OCI-LY7 (cell line): Measurements from ENCODE around the gene DOCK9. TPM values are rescaled to one million over a fixed set of nuclear protein-coding genes. Genes with fewer than 3 reads are reported as not detected.

Experiments used
- BruUV-seq: library from RNA; stranded (reverse); fragments of 400-500 nt; replicated peaks from 2 replicates; lab custom pipeline; 2021; lab: Mats Ljungman, UMichigan
- CTCF ChIA-PET: fragments of 300-600 bp; sonication (Branson Sonifier 250); formaldehyde crosslinking; loops from one replicate; lab custom pipeline; 2022; ENCODE audit warnings: antibody characterized with exemption; ENCODE audit not compliant: unreplicated experiment; lab: Charles Lee
- POLR2A ChIA-PET: fragments of 300-600 bp; sonication (Branson Sonifier 250); formaldehyde crosslinking; loops from one replicate; lab custom pipeline; 2022; ENCODE audit warnings: antibody characterized with exemption; lab: Charles Lee
- DNase-seq: peaks from one replicate; pipeline ENCODE4 v3.0.0-alpha.2; 2015; ENCODE audit warnings: low spot score
- H2AFZ ChIP-seq: fragments of 200-600 bp; sonication (generic), shearing (Covaris generic); 2 replicates; pipeline ENCODE4 v1.6.1; 2014; ENCODE audit warnings: mild to moderate bottlenecking, antibody characterized with exemption, low read length, moderate library complexity
- H3K27ac ChIP-seq: fragments of 200-600 bp; sonication (generic); 2 replicates; pipeline ENCODE4 v1.5.1; 2014; ENCODE audit warnings: mixed run types, low read depth, mild to moderate bottlenecking, moderate library complexity, low read length, inconsistent platforms; ENCODE audit not compliant: poor library complexity, severe bottlenecking
- H3K36me3 ChIP-seq: fragments of 200-600 bp; sonication (generic); 2 replicates; pipeline ENCODE4 v1.6.1; 2014; ENCODE audit warnings: mild to moderate bottlenecking, antibody characterized with exemption, low read length, moderate library complexity, mixed read lengths; ENCODE audit not compliant: insufficient read depth
- H3K4me1 ChIP-seq: fragments of 200-600 bp; sonication (generic); 2 replicates; pipeline ENCODE4 v1.5.1; 2014; ENCODE audit warnings: mild to moderate bottlenecking, low read length; ENCODE audit not compliant: insufficient read depth, poor library complexity, severe bottlenecking
- H3K4me2 ChIP-seq: fragments of 200-600 bp; sonication (generic); 2 replicates; pipeline ENCODE4 v1.6.1; 2014; ENCODE audit warnings: mild to moderate bottlenecking, low read length
- H3K4me3 ChIP-seq: fragments of 200-600 bp; sonication (generic); 2 replicates; pipeline ENCODE4 v1.5.1; 2014; ENCODE audit warnings: mild to moderate bottlenecking, low read depth, low read length; ENCODE audit not compliant: poor library complexity, severe bottlenecking
- H3K79me2 ChIP-seq: fragments of 200-600 bp; sonication (generic); 2 replicates; pipeline ENCODE4 v1.6.1; 2016; ENCODE audit warnings: low read depth, mild to moderate bottlenecking, low read length, moderate library complexity, mixed read lengths; ENCODE audit not compliant: insufficient read depth
- H3K9me2 ChIP-seq: fragments of 200-600 bp; sonication (generic); 2 replicates; pipeline ENCODE4 v1.6.1; 2016; ENCODE audit warnings: mild to moderate bottlenecking, low read length, mixed read lengths; ENCODE audit not compliant: insufficient read depth
- H3K9me3 ChIP-seq: fragments of 200-600 bp; sonication (generic); 2 replicates; pipeline ENCODE4 v1.6.1; 2014; ENCODE audit warnings: mild to moderate bottlenecking, mixed run types, low read length, mixed read lengths
- H4K20me1 ChIP-seq: fragments of 200-600 bp; sonication (generic); 2 replicates; pipeline ENCODE4 v1.6.1; 2014; ENCODE audit warnings: mild to moderate bottlenecking, antibody characterized with exemption, low read length, moderate library complexity, mixed read lengths; ENCODE audit not compliant: insufficient read depth
- EZH2phosphoT487 ChIP-seq: fragments of 200-600 bp; sonication (generic); IDR thresholded peaks from 2 replicates; pipeline ENCODE4 v1.6.1; 2018; ENCODE audit warnings: low read depth, borderline replicate concordance, mild to moderate bottlenecking, mixed run types, antibody characterized with exemption, low read length, moderate library complexity, mixed read lengths
- intact Hi-C: fragments of 100-400 bp; cut with micrococcal nuclease; formaldehyde crosslinking; loops from one replicate; pipeline ENCODE4 v1.10.0; 2022; ENCODE audit not compliant: unreplicated experiment
- total RNA-seq, 2 experiments: library from RNA; depleted of rRNA in 1 of 2; stranded (reverse); fragments of >200 nt in 1 of 2; shearing (Covaris generic) in 1 of 2; gene quantifications; 2 replicates each; pipeline ENCODE4 v1.2.3, GENCODE V29; 2014 to 2022
- TF ChIP-seq, protein P1 (sequence below): fragments of 200-600 bp; sonication (generic); conservative IDR thresholded peaks from 2 replicates; pipeline ENCODE4 v1.5.1; 2014; ENCODE audit warnings: mild to moderate bottlenecking, antibody characterized with exemption, low read length, moderate library complexity, mixed read lengths

DOCK9 gene
- total RNA-seq, 2 experiments from 2014 or later: 24.0 to 28.0 TPM

GRCh38 chr13:98910501-98910951, 67.3 kb downstream of the DOCK9 start:
- Histone ChIP-seq H3K4me3 (no peak overlapping the region), H3K79me2 (no peaks in the 10 kb centered on the region), H3K4me2 (no peak overlapping the region), H3K4me1 (peaks cover 11% of the 10 kb centered on the region), H3K27ac (no peak overlapping the region), H3K36me3 (no peaks in the 10 kb centered on the region), H3K9me2 (no peaks in the 10 kb centered on the region), H4K20me1 (no peaks in the 10 kb centered on the region), H2AFZ (no peak overlapping the region), H3K9me3 (no peaks in the 10 kb centered on the region)
- intact Hi-C loops: no loop called here
- ChIA-PET POLR2A (interaction anchor here (0.7 to 0.8 kb wide), 3 partner anchors 10 to 532 kb away, joined by 3 to 5 read pairs (median 3); no protein-coding TSS in a partner anchor), CTCF (no interaction called here)
- DNase-seq: no peak
- no TSS peak for BruUV-seq
- TF ChIP-seq EZH2phosphoT487: no peak
- TF ChIP-seq, protein P1, sequence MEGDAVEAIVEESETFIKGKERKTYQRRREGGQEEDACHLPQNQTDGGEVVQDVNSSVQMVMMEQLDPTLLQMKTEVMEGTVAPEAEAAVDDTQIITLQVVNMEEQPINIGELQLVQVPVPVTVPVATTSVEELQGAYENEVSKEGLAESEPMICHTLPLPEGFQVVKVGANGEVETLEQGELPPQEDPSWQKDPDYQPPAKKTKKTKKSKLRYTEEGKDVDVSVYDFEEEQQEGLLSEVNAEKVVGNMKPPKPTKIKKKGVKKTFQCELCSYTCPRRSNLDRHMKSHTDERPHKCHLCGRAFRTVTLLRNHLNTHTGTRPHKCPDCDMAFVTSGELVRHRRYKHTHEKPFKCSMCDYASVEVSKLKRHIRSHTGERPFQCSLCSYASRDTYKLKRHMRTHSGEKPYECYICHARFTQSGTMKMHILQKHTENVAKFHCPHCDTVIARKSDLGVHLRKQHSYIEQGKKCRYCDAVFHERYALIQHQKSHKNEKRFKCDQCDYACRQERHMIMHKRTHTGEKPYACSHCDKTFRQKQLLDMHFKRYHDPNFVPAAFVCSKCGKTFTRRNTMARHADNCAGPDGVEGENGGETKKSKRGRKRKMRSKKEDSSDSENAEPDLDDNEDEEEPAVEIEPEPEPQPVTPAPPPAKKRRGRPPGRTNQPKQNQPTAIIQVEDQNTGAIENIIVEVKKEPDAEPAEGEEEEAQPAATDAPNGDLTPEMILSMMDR: no peak

DNA sequence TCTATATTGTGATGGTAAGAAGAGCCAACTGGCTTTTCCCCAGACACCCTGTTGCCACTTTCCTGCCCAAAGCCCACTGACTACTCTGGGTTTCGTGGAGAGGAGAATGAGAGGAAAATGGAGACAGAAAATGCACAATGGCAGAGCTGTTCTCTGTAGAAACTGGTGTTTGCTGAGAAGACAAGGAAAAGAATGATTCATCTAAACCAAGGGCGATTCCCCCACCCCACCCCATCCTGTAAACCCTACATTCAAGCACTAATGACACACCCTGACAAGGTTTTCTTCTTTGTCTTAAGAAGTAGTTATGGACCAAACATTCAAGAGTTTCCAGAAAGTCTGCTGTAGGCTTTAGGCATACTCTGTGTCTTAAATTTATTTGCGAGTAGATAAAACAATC, 68.8 kb downstream of the DOCK9 start:
- no peak overlapping the region for H3K4me2 ChIP-seq
- ChIA-PET POLR2A (interaction anchor here (0.6 kb wide), 1 partner anchor 1447 kb away, joined by 3 read pairs; no protein-coding TSS in a partner anchor), CTCF (no interaction called here)
- H3K4me3 ChIP-seq: no peak overlapping the region
- no peaks in the 10 kb centered on the region for H4K20me1 ChIP-seq
- H3K9me2 ChIP-seq: no peaks in the 10 kb centered on the region
- BruUV-seq: no TSS peak
- H2AFZ ChIP-seq: no peak overlapping the region
- peaks cover 11% of the 10 kb centered on the region for H3K4me1 ChIP-seq
- no peaks in the 10 kb centered on the region for H3K36me3 ChIP-seq
- H3K79me2 ChIP-seq: no peaks in the 10 kb centered on the region
- H3K27ac ChIP-seq: no peak overlapping the region
- H3K9me3 ChIP-seq: no peaks in the 10 kb centered on the region
- no peak for DNase-seq
- intact Hi-C loops: no loop called here
- TF ChIP-seq, protein P1: no peak
- no peak for TF ChIP-seq EZH2phosphoT487

DNA sequence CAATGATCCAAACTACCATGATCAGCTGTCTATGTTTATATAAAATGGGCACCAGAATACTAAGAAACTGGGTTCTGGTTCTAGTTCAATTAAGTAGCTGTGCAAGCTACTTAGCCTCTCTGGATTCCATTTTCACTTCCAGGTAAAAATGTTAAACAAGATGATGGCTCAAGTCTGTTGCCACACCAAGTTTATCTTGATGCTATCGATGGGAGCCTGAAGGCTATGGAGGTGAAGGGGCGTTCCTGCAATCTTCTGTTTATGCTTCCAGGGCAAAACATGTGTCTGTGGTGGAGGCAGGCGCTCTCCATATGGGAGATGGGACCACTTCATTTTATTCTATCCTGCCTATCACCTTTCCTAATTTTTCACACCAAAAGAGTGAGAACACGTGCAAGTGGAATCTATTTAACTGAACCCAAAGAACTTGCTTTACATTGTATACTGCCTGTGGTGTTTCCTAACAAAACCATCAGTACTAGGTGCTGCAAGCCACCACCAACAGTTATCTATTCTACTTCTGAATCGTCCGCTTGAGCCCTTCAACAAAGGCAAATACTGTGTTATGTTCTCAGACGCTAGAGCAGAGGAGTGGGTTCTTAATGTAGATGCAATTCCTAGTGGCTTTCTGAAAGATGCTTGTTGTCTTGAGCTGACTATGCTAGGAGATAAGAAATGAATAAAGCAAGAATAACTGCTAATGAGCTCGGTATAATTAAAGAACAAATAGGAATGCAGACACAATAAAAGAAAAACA, 70.9 kb downstream of the DOCK9 start:
- no peak overlapping the region for H3K4me2 ChIP-seq
- H3K9me3 ChIP-seq: no peaks in the 10 kb centered on the region
- no peaks in the 10 kb centered on the region for H4K20me1 ChIP-seq
- ChIA-PET POLR2A (interaction anchor here (0.6 to 1.2 kb wide), 4 partner anchors 8 to 1559 kb away, joined by 3 to 8 read pairs (median 3); no protein-coding TSS in a partner anchor), CTCF (no interaction called here)
- intact Hi-C loops: no loop called here
- TF ChIP-seq, protein P1: no peak
- TF ChIP-seq EZH2phosphoT487: no peak
- no peak overlapping the region for H3K27ac ChIP-seq
- peaks cover 8% of the 10 kb centered on the region for H3K4me1 ChIP-seq
- no peaks in the 10 kb centered on the region for H3K79me2 ChIP-seq
- H3K9me2 ChIP-seq: no peaks in the 10 kb centered on the region
- H2AFZ ChIP-seq: no peak overlapping the region
- no peak for DNase-seq
- no TSS peak for BruUV-seq
- peaks cover 3% of the 10 kb centered on the region; the same call in 1 of the 2 replicates for H3K36me3 ChIP-seq
- H3K4me3 ChIP-seq: no peak overlapping the region
